PFSK-1 (cell line): ENCODE measurements around the gene RYR1.

Experiments
- FOXP2 ChIP-seq: optimal IDR thresholded peaks from 2 replicates; pipeline ENCODE3; 2011; ENCODE audit warnings: borderline replicate concordance, control low read depth, inconsistent platforms; ENCODE audit not compliant: insufficient read depth; ENCODE audit errors: extremely low read length, extremely low read depth
- POLR2AphosphoS5 ChIP-seq: IDR thresholded peaks from 2 replicates; pipeline ENCODE4 v1.6.1; 2012; ENCODE audit warnings: low read depth, mild to moderate bottlenecking, control low read depth, low read length, moderate library complexity
- SIN3A ChIP-seq: IDR thresholded peaks from 2 replicates; pipeline ENCODE4 v1.6.1; 2012; ENCODE audit warnings: mild to moderate bottlenecking, low read length, moderate library complexity, borderline replicate concordance; ENCODE audit not compliant: insufficient read depth
- TAF1 ChIP-seq: IDR thresholded peaks from 2 replicates; pipeline ENCODE4 v1.6.1; 2012; ENCODE audit warnings: low read length, control low read depth, borderline replicate concordance; ENCODE audit not compliant: insufficient read depth
- TF ChIP-seq, protein P1 (sequence below), 2 experiments: IDR thresholded peaks; 2 replicates each; pipeline versions ENCODE4 v1.6.1 to v1.8.0; 2011 to 2012; ENCODE audit warnings: low read depth in 2 of 2, low read length in 2 of 2, control low read depth in 1 of 2, inconsistent platforms in 1 of 2, mild to moderate bottlenecking in 1 of 2, moderate library complexity in 1 of 2; ENCODE audit not compliant: insufficient read depth in 1 of 2

The RYR1 gene

DNA sequence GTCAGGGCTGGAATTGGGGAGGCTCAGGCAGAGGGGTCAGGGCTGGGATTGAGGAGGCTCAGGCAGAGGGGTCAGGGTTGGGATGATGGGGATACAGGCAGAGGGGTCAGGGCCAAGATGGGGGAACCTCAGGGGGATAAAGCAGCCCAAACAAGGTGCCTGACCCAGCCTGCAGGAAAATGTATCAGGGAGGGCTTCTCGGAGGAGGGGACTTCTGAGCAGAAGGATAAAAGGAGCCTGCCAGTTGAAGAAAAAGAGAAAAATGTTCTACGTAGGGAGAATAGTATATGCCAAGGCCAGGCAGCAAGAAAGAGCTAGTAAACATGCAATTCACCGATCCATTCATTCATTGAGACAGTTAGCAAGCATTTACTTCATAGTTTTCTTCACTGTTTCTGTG is 99.4 kb downstream of the RYR1 start:
- TF ChIP-seq TAF1, result no peak
- no peak for TF ChIP-seq FOXP2
- no peak for TF ChIP-seq SIN3A
- no peak for TF ChIP-seq POLR2AphosphoS5
- TF ChIP-seq, protein P1, sequence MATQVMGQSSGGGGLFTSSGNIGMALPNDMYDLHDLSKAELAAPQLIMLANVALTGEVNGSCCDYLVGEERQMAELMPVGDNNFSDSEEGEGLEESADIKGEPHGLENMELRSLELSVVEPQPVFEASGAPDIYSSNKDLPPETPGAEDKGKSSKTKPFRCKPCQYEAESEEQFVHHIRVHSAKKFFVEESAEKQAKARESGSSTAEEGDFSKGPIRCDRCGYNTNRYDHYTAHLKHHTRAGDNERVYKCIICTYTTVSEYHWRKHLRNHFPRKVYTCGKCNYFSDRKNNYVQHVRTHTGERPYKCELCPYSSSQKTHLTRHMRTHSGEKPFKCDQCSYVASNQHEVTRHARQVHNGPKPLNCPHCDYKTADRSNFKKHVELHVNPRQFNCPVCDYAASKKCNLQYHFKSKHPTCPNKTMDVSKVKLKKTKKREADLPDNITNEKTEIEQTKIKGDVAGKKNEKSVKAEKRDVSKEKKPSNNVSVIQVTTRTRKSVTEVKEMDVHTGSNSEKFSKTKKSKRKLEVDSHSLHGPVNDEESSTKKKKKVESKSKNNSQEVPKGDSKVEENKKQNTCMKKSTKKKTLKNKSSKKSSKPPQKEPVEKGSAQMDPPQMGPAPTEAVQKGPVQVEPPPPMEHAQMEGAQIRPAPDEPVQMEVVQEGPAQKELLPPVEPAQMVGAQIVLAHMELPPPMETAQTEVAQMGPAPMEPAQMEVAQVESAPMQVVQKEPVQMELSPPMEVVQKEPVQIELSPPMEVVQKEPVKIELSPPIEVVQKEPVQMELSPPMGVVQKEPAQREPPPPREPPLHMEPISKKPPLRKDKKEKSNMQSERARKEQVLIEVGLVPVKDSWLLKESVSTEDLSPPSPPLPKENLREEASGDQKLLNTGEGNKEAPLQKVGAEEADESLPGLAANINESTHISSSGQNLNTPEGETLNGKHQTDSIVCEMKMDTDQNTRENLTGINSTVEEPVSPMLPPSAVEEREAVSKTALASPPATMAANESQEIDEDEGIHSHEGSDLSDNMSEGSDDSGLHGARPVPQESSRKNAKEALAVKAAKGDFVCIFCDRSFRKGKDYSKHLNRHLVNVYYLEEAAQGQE (IDR thresholded peaks at IDR 0.05; ENCODE audit: insufficient read depth in 1 of 2, low read depth in 2 of 2, low read length in 2 of 2), result no peak

DNA sequence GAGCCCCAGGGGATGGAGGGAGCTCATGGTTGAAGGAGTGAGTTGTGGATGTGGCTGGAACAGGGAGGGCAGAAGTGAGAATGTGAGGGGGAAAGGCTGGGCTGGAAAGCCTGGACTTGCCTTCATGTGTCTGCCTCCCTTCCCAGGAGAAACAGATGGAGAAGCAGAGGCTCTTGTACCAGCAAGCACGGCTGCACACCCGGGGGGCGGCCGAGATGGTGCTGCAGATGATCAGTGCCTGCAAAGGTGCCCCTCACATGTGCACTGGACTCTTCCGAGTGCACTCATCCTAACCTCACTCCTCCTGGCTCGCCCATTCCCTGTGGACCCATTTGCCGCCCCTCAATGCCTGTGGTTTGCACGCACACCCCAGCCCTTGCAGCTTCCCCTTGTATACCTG is 101.1 kb downstream of the RYR1 start:
- TF ChIP-seq, protein P1 (IDR thresholded peaks at IDR 0.05; ENCODE audit: insufficient read depth in 1 of 2, low read depth in 2 of 2, low read length in 2 of 2), result no peak
- TF ChIP-seq SIN3A (no peak), FOXP2 (no peak), POLR2AphosphoS5 (no peak), TAF1 (no peak)

DNA sequence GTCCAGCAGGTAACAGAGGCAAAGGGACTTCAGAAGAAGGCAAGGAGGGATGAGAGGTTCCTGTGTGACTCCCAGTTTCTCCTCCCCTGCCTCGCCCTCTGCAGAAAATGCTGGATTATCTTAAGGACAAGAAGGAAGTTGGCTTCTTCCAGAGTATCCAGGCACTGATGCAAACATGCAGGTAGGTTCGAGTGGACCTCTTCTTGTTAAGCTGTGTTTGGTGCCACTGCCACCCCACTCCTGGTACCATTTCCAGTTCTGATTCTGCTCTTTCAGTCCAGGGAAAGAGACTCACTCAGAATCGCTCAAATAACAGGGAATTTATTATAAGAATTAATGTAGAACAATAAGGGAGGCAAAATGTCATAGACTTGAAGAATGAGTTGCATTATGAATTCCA is 101.7 kb downstream of the RYR1 start:
- TF ChIP-seq TAF1 (no peak), POLR2AphosphoS5 (no peak), SIN3A (no peak), FOXP2 (no peak)
- TF ChIP-seq, protein P1 (IDR thresholded peaks at IDR 0.05; ENCODE audit: insufficient read depth in 1 of 2, low read depth in 2 of 2, low read length in 2 of 2), result no peak

DNA sequence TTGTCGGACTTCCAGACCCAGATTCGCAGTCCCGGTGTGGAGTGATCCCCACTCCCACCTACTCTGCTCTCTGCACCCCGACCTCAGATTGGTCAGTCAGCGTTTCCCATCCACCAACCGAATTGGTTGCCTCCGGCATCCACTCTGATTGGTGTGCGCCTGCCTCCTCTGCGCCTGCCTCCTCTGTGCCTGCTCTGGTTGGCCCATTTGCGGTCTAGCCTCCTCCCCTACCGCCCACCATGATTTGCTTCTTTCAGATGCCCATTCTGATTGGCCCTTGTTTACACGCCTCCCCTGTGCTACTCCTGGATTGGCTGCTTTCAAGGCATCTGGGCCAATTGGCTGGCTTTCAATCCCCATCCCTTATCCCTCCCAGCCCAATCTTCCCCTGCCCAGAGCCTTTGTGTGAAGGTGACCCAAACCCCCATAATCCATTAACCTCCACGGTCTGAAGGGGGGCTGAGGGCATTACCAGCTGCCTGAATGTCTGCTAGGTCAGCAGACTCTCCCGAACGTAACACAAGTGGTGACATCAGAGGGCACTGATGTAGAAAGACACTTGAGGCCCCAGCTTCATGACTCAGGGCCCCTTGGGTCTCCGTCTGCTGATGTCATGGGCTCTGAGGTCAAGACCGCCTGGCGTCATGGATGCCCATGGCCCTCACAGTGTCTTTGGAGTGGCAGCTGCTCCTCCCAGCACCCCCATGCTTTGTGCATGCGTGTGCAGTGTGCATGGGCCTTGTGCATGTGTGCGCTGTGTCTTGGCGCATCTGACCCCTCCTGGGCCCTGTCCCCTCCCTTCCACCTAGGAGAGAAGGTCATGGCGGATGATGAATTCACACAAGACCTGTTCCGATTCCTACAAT is 103.8 kb downstream of the RYR1 start:
- TF ChIP-seq POLR2AphosphoS5 (no peak), TAF1 (no peak), FOXP2 (no peak), SIN3A (no peak)
- TF ChIP-seq, protein P1 (IDR thresholded peaks at IDR 0.05; ENCODE audit: insufficient read depth in 1 of 2, low read depth in 2 of 2, low read length in 2 of 2), result no peak

DNA sequence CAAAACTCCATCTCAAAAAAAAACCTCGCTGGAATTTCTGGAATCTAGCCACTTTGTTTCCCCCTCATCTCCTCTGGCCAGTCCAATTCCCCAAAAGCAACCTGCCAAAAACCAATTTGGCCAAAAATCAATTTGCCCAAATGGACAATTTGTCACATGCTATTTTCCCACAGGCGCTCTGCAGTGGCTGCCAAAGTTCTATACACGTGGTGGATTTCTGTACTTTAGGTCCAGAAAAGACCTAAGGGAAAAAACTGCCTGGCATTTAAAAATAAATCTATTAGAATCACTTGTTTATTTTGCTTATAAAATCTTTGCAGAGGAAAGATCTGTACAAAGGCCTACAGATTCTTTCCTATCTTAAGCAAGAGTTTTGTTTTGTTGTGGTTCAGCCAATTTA is 104.9 kb downstream of the RYR1 start:
- TF ChIP-seq FOXP2 (no peak), TAF1 (no peak), POLR2AphosphoS5 (no peak), SIN3A (no peak)
- TF ChIP-seq, protein P1 (IDR thresholded peaks at IDR 0.05; ENCODE audit: insufficient read depth in 1 of 2, low read depth in 2 of 2, low read length in 2 of 2), result no peak
